B cell (primary cell): ENCODE data around the gene PDZRN3. TPM values are rescaled to one million over a fixed set of nuclear protein-coding genes. Genes with fewer than 3 reads are reported as not detected.

Experiments
- ATAC-seq: fragments of 200-7000 bp; cut with Tn5 transposase; one replicate; pipeline ENCODE4 v1.10.0; 2021; ENCODE audit warnings: low read depth, mild to moderate bottlenecking, moderate number of reproducible peaks, moderate library complexity
- CTCF ChIA-PET: fragments of 350-600 bp; sonication (Branson Sonifier 250); formaldehyde crosslinking; loops from one replicate; lab custom pipeline; 2021; ENCODE audit warnings: antibody characterized with exemption, inconsistent platforms; lab: Charles Lee
- POLR2A ChIA-PET: fragments of 350-600 bp; sonication (Branson Sonifier 250); formaldehyde crosslinking; loops from one replicate; lab custom pipeline; 2021; ENCODE audit warnings: antibody characterized with exemption; lab: Charles Lee
- DNase-seq: peaks from one replicate; pipeline ENCODE4 v3.0.0; 2013
- H2AFZ ChIP-seq: 2 replicates; pipeline ENCODE4 v1.6.1; 2012; ENCODE audit warnings: mild to moderate bottlenecking, low read depth, low read length; ENCODE audit not compliant: insufficient read depth, poor library complexity, severe bottlenecking
- H3K27ac ChIP-seq, 2 donors: 1 replicate in 1 of 2; 2 replicates in 1 of 2; pipeline ENCODE4 v1.5.1; 2012 to 2013; ENCODE audit warnings: low read length in 2 of 2, mild to moderate bottlenecking in 2 of 2, moderate library complexity in 1 of 2
- H3K27me3 ChIP-seq, 4 experiments: fragments of 200-600 bp in 1 of 4; sonication (generic) in 1 of 4; replicated peaks in 1 of 4; 1 replicate in 2 of 4; 2 replicates in 2 of 4; pipeline versions ENCODE4 v1.6.1 to v1.7.0; 2013 to 2016; ENCODE audit warnings: low read length in 3 of 4, mild to moderate bottlenecking in 2 of 4, mixed read lengths in 1 of 4, moderate library complexity in 1 of 4; ENCODE audit not compliant: insufficient read depth in 4 of 4, control insufficient read depth in 3 of 4; ENCODE audit errors: control extremely low read depth in 1 of 4
- H3K36me3 ChIP-seq, 2 experiments: replicated peaks in 1 of 2; 1 replicate in 1 of 2; 2 replicates in 1 of 2; pipeline versions ENCODE4 v1.6.1 to v1.7.1; 2013; ENCODE audit warnings: low read length in 1 of 2; ENCODE audit not compliant: insufficient read depth in 2 of 2, control insufficient read depth in 1 of 2; ENCODE audit errors: control extremely low read depth in 1 of 2, extremely low read depth in 1 of 2
- H3K4me1 ChIP-seq, 2 donors: fragments of 200-600 bp in 1 of 2; sonication (generic) in 1 of 2; 1 replicate in 1 of 2; 2 replicates in 1 of 2; pipeline versions ENCODE4 v1.5.1 to v1.6.1; 2013 to 2017; ENCODE audit warnings: low read length in 2 of 2; ENCODE audit not compliant: control insufficient read depth in 2 of 2, insufficient read depth in 2 of 2
- H3K4me2 ChIP-seq: replicated peaks from 2 replicates; pipeline ENCODE3; 2012; ENCODE audit warnings: mild to moderate bottlenecking, low read depth, low read length; ENCODE audit not compliant: poor library complexity, severe bottlenecking
- H3K4me3 ChIP-seq, 5 experiments: fragments of 200-600 bp in 1 of 5; sonication (generic) in 1 of 5; 1 replicate in 3 of 5; 2 replicates in 2 of 5; pipeline versions ENCODE4 v1.5.1 to v1.7.0; 2011 to 2016; ENCODE audit warnings: low read length in 4 of 5, mild to moderate bottlenecking in 4 of 5, low read depth in 2 of 5, control low read depth in 1 of 5, moderate library complexity in 1 of 5; ENCODE audit not compliant: insufficient read depth in 1 of 5; ENCODE audit errors: control extremely low read depth in 1 of 5, extremely low read depth in 1 of 5
- H3K79me2 ChIP-seq: fragments of 200-600 bp; sonication (generic); one replicate; pipeline ENCODE4 v1.6.0; 2016; ENCODE audit warnings: low read length; ENCODE audit not compliant: control insufficient read depth, insufficient read depth
- H3K9ac ChIP-seq: fragments of 200-600 bp; sonication (generic); 2 replicates; pipeline ENCODE4 v1.6.1; 2017; ENCODE audit warnings: mild to moderate bottlenecking, low read length, moderate library complexity
- H3K9me3 ChIP-seq, 3 donors: one replicate each; pipeline versions ENCODE4 v1.6.1 to v1.7.1; 2013; ENCODE audit warnings: low read length in 2 of 3; ENCODE audit not compliant: control insufficient read depth in 2 of 3, insufficient read depth in 1 of 3; ENCODE audit errors: control extremely low read depth in 1 of 3
- H4K20me1 ChIP-seq: 2 replicates; pipeline ENCODE4 v1.6.0; 2012; ENCODE audit warnings: mild to moderate bottlenecking, low read length; ENCODE audit not compliant: insufficient read depth, control insufficient read depth, poor library complexity, severe bottlenecking
- H3K27ac Mint-ChIP-seq: one replicate; pipeline ENCODE4 v1.8.0; 2021; ENCODE audit warnings: mixed read lengths
- H3K27me3 Mint-ChIP-seq: one replicate; pipeline ENCODE4 v1.8.0; 2021; ENCODE audit warnings: mixed read lengths
- H3K4me1 Mint-ChIP-seq: one replicate; pipeline ENCODE4 v1.8.0; 2021; ENCODE audit warnings: mixed read lengths
- H3K4me3 Mint-ChIP-seq: one replicate; pipeline ENCODE4 v1.8.0; 2021; ENCODE audit warnings: mixed read lengths
- H3K9me3 Mint-ChIP-seq: one replicate; pipeline ENCODE4 v1.8.0; 2022; ENCODE audit warnings: mixed read lengths; ENCODE audit not compliant: insufficient read depth
- CTCF ChIP-seq: fragments of 200-600 bp; IDR thresholded peaks from one replicate; pipeline ENCODE4 v1.8.0; 2022; ENCODE audit warnings: antibody characterized with exemption, mild to moderate bottlenecking
- EZH2 ChIP-seq: IDR thresholded peaks from 2 replicates; pipeline ENCODE4 v1.6.1; 2012; ENCODE audit warnings: borderline replicate concordance, low read depth, mild to moderate bottlenecking, moderate library complexity, low read length; ENCODE audit not compliant: insufficient read depth, poor library complexity, severe bottlenecking
- WGBS: methylation state at CpG from one replicate; pipeline ENCODE4 v1.1.5; 2013; ENCODE audit warnings: missing lambda C conversion rate; ENCODE audit not compliant: insufficient coverage; 5-methylcytosine and 5-hydroxymethylcytosine counted together
- intact Hi-C: fragments of 100-400 bp; cut with micrococcal nuclease; formaldehyde crosslinking; loops from one replicate; pipeline ENCODE4 v1.10.0; 2022
- polyA plus RNA-seq: library from polyadenylated mRNA; depleted of rRNA; stranded (reverse); fragments of >200 nt; gene quantifications from 2 replicates; pipeline ENCODE4 v1.2.3, GENCODE V29; 2012
- total RNA-seq, 2 donors: library from RNA; stranded (reverse); fragments of 120-200 nt in 1 of 2; gene quantifications; 1 replicate in 1 of 2; 2 replicates in 1 of 2; pipeline versions ENCODE4 v1.2.3 to v1.2.4, GENCODE V29; 2013 to 2022

PDZRN3 gene
- total and polyA plus RNA-seq, 2 donors (not counting 1 experiment from before 2014, with no cell fraction given): not detected

DNA sequence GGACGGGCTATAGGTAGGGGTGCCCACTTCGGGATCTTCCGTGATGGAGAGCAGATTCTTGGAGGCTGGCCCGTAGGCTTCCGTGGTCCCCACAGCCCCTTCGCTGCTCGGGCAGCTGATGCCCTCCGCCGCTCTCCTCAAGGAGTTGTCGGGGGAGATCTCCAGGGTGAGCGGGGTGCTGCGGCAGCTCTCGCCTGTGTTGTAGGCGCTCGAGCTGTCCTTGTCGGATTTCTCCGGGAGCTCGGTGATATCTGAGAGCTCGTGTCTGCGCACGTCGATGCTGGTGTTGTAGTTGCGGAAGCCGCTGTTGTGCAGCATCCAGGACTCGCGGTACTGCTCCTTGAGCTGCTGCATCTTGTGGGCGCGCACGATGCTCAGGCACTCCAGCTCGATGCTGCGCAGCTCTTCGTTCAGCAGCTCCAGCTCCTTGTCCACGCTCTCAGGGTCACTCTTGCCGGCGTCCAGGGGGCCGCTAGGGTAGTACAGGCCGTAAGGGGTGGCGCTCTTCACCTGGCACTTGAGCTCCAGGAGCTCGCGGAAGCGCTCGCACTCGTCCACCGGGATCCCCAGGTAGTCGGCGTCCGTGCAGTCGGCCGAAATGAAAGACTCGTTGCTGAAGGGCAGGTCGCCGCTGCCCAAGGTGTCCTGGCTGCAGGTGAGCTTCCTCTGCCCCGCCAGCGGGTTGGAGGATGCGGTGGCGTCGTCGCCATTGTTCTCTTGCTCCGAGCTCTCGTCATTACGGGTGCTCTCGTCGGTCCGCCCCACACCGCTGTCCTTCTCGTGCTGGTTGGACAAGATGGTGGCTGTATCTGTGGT lies 240.4 kb downstream of the PDZRN3 start:
- H3K27ac ChIP-seq: no peak overlapping the region
- no peaks in the 10 kb centered on the region for H4K20me1 ChIP-seq
- ATAC-seq (no peak), DNase-seq (no peak)
- no peak overlapping the region for H2AFZ ChIP-seq
- no peak overlapping the region for H3K9ac ChIP-seq
- H3K4me3 Mint-ChIP-seq: no peak overlapping the region
- no peaks in the 10 kb centered on the region for H3K36me3 ChIP-seq
- TF ChIP-seq EZH2 (no peak), CTCF (no peak)
- WGBS: 94% methylated on average over 65 of the region's 66 CpGs
- H3K79me2 ChIP-seq: no peaks in the 10 kb centered on the region
- H3K27ac Mint-ChIP-seq: no peak overlapping the region
- H3K4me1 Mint-ChIP-seq: no peaks in the 10 kb centered on the region
- no peaks in the 10 kb centered on the region for H3K9me3 Mint-ChIP-seq
- no peaks in the 10 kb centered on the region for H3K27me3 Mint-ChIP-seq
- H3K27me3 ChIP-seq: no peaks in the 10 kb centered on the region
- H3K4me3 ChIP-seq: no peak overlapping the region
- POLR2A ChIA-PET: no interaction called here
- peaks cover 0 to 18% (median 0%) of the 10 kb centered on the region in 3 donors for H3K9me3 ChIP-seq
- no peaks in the 10 kb centered on the region for H3K4me1 ChIP-seq
- H3K4me2 ChIP-seq: no peak overlapping the region
- intact Hi-C loops: no loop called here
- CTCF ChIA-PET: interaction anchor here (0.5 kb wide), 1 partner anchor 58 kb away, joined by 3 read pairs; no protein-coding TSS in a partner anchor

DNA sequence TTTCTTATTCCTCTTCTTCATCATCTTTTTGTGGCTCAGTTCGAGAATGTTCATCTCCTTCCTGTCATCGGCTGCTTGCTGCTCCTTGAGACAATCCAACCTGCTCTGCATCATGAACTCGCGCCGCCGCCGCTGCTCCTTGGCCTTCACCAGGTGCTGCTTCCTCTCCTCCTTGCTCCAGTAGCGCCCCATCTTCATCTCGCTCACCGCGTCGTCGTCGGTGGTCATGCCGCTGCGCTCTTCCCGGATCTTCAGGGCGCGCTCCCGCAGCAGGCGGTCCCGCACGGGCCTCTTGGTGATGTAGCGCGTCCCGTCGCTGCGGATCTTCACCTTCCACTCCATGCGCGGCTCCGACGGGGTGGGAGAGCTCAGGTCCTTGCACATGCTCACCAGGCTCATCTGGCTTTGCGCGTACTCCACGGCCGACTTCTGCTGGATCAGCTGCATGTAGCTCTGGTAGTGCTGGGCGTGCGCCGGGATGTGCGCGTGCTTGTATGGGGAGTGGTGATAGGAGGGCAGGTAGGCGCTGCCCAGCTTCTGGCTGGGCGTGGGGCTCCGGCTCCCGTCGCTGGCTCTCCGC lies 241.2 kb downstream of the PDZRN3 start:
- intact Hi-C loops: no loop called here
- ATAC-seq (no peak), DNase-seq (peak; percentile 3)
- ChIA-PET CTCF (no interaction called here), POLR2A (no interaction called here)
- no peaks in the 10 kb centered on the region for H3K4me1 Mint-ChIP-seq
- Histone ChIP-seq H3K27me3 (no peaks in the 10 kb centered on the region), H3K36me3 (no peaks in the 10 kb centered on the region), H3K9ac (no peak overlapping the region), H3K9me3 (peaks cover 0 to 18% (median 0%) of the 10 kb centered on the region in 3 donors), H3K4me1 (no peaks in the 10 kb centered on the region), H3K27ac (no peak overlapping the region), H3K4me3 (no peak overlapping the region), H3K4me2 (no peak overlapping the region), H2AFZ (no peak overlapping the region), H4K20me1 (no peaks in the 10 kb centered on the region), H3K79me2 (no peaks in the 10 kb centered on the region)
- H3K4me3 Mint-ChIP-seq: no peak overlapping the region
- no peak overlapping the region for H3K27ac Mint-ChIP-seq
- no peaks in the 10 kb centered on the region for H3K27me3 Mint-ChIP-seq
- 93% methylated on average over 47 of the region's 47 CpGs for WGBS
- TF ChIP-seq EZH2 (no peak), CTCF (no peak)
- no peaks in the 10 kb centered on the region for H3K9me3 Mint-ChIP-seq
